IPS-NIHi7 (cell line): ENCODE measurements around the gene ABLIM1.

ENCODE experiments used
- DNase-seq: peaks from one replicate; pipeline ENCODE4 v3.0.0; 2012; ENCODE audit warnings: mixed read lengths; ENCODE audit errors: extremely low spot score

ABLIM1 gene

DNA sequence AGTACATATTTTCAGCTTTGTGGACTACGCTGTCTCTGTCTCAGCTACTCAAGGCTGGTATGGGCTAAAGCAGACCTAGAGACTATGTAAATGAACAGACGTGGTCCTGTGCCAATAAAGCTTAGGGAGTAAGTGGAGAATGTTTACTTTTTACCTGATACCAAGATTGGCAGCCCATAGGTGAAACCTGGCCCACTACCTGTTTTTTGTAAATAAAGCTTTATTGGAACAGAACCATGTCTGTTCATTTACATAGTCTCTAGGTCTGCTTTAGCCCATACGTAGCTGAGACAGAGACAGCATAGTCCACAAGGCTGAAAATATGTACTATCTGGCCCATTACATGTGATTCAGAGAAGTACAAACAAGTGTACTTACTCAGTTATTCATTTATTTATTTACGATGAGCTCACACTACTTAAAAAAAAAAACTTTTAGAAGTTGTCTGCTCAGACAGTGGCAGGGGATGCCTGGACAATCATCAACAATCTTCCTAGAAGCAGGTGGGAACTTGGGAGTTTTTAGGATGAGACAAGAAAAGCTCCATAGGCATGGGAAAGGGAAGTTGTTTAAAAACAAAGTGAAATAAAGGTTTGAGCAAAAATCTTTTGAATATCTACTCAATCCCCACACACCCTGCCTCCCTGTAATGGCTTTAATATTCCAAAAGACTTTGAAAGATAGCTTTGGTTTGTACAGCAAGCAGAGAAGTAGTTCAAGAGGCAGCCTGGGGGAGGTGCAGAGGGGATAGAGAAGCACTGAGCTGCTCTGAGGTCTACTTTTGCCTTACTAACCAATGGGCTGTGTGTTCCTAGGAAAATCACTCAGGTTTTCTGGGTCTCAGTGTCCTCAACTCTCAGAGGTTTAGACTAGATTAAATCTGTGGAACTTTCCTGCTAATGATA lies 139.4 kb downstream of the ABLIM1 start:
- DNase-seq: no peak

DNA sequence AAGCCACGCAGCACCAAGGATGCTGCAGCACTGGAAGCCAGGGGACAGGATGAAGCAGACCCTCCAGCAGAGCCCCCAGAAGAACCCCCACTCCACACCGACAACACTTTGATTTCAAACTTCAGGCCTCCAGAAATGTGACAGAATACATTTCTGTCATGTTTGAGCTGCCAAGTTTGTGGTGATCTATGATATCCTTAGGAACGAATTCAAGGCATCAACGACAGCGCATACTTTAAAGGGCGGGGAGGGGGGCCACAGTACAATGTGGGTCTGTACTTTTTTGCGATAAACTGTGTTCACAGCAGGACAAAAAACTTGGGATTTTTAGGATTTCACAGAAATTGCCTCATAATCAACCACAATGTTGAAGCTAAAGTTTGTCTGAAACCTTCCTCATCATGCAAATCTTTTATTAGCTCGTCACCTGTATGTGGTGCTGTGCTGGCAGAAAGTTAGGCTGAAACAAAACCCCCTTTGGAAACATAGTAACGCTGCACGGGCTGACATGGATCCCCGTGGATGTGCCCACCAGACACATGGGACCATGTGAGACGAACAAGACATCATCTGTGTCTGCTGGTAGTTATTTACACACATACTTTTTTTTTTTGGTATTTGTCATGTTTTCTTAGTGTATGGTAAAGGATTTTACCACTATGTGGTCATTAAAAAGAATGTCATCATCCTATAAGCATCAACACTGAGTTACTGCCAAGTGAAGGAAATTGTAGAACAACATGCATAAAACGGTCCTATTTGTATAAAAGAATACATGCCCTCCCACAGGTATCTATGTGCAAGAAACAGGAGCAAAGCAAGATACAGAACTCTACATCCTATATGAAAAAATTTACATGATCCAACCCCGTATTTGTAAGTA lies 140.5 kb downstream of the ABLIM1 start:
- DNase-seq: no peak

DNA sequence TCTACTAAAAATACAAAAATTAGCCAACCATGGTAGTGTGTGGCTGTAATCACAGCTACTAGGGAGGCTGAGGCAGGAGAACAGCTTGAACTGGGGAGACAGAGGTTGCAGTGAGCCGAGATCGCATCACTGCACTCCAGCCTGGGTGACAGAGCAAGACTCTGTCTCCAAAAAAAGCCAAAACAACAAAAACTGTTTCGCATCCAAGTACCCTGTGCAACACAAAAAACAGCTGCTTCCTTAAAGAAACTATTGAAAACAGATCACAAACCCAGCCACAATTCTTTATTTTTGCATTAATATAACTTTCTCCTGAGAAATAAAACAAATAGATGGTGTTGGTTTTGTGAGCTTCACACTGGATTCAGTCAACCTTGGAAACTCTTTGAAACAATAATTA lies 141.7 kb downstream of the ABLIM1 start:
- DNase-seq: no peak

DNA sequence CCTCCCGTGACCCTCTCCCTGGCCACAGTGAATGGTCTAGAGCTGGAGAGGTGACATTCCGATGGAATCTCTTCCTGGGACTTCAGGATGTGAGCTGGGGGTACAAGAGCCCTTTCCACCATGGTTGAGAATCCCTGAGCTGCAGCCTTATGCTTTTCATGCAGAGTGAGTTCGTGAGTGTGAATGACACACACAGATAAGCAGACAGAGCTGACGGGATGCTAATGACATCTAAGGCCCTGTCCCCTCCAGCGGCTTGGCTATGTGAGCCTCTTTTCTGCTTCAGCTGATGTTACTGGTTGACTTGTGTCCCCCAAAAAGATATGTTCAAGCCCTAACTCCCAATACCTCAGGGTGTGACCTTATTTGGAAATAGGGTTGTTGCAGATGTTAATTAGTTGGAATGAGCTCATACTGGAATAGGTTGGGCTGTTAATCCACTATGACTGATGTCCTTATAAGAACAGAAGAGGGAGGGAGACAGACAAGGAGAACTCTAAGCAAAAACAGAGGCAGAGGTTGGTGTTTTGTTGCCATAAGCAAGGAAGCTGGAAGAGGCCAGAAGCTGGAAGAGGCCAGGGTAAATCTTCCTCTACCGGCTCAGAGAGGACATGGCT lies 142.7 kb downstream of the ABLIM1 start:
- DNase-seq: no peak

DNA sequence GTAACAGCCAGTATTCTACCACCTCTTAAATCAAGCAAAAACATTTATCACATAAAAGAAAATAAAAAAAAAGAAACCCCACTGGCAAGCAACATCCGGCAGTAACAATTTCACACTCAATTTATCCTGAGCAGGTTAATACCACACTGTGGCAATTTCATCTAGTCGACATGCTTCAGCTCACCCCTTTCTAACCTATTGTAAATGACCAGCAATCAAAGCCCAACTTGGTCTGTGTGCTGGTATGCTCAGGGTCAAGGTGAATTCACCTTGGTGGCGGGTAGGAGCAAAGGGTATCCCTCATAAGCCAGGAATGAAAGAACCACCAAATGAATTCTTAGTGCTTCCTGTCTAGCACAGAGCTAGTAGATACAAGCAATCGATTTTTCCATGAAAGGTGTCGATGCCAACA lies 144.7 kb downstream of the ABLIM1 start:
- DNase-seq: no peak

DNA sequence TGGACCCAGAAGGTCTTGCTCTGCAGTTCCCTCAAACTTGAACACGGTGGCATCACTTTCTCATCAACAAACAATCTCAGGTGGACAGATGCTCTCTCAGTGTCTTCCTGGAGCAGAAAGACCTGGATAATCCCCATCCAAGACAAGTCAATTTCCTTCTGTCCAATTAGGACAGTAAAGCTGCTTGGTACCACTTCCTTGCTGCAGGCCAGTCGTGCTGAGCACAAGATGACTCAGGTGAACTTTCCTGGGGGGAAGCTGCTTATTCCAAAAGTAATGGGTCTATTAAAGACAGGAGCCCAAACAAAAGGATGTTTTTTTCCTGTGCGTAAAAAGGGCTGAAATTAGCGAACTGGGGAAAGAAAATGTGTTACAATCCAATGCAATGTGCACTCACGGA lies 146.2 kb downstream of the ABLIM1 start:
- no peak for DNase-seq

DNA sequence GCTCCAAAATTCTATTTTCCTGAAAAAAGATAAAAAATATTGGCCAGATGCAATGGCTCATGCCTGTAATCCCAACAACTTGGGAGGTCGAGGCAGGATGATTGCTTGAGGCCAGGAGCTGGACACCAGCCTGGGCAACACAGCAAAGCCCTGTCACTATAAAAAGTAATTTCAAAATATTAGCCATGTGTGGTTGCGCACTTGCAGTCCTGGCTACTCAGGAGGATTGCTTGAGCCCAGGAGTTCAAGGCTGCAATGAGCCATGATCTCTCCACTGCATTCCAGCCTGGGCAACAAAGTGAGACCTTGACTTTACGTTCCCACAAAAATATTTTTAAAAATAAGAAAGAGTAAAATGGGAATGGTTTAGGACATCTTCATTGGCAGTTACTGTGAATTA lies 149.7 kb downstream of the ABLIM1 start:
- DNase-seq: no peak

DNA sequence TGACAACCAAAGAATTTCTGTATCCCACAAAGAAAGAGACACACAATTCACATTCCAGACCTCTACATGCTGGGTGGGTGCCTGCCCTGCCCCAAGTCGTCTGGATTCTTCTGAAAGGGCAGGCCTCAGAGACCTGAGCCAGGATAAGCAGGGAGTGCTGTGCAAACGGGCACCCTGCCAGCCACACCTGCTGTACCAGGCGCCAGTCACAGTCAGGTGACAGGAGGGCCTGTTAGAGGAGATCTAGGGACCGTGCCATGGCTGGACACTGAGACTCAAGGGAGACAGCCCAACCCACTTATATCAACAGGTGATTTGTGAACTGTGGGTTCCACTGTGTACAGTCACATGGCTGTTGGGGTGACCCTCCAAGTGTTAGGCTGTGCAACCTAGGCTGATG lies 150.6 kb downstream of the ABLIM1 start:
- DNase-seq: no peak

DNA sequence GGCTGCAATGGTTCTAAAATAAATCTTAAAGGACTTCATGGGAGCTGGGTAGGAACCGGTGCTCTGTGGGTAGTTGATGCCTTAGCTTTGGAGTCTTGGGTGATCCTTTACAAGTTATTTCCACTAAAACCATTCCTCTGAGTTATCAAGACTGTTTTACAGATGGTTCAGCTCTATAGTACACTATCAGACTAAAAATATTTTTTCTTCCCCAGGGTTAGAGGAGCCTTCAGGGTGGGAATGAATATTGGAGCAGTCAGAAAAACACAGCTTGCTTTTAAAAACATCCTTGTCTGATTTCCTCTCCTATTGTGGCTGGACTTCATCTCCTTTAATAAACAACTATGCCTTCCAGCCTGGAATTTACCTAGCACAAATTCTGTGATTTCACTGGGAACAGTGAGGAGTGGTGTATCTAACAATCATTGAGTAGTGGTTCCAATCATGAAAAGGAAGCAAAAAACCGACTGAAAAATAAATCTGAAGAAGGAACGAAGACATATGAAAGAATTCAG lies 151.1 kb downstream of the ABLIM1 start:
- DNase-seq: no peak

DNA sequence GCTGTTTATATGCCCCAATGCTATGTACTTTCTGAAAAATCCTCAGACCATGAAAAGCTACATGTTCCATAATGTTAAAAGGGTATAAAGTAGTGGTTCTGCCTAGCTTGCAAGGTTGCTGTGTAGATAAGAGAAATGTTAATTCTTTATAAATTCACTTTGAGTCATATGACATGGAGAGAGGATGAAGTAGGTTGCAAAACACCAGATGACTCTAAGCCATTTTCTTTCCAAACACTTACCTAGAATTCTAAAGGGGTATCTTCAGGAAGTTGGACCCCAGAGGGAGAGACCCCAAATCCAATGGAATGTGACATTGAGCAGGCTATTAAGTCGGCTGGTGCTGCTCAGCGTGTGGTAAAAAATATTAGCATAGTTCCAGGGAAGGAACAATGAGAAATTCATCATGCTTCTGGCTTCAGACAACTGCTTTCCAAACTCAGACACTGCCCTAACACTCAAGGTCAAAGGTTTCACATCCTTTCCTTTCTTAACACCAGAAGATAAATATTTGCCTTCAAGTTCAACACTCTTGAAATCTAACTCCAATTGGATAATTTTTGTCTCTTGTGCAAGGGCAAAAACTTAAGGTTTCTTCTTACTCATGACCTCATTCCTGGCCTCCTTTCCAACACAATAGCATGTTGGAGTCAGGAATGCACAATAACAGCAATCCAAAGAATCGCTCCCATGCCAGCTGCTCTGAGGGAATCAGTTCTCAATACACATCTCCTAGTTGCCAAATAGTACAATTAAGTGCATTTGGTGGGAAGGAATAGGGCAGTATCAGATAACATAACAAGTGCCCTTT lies 153.1 kb downstream of the ABLIM1 start:
- no peak for DNase-seq

DNA sequence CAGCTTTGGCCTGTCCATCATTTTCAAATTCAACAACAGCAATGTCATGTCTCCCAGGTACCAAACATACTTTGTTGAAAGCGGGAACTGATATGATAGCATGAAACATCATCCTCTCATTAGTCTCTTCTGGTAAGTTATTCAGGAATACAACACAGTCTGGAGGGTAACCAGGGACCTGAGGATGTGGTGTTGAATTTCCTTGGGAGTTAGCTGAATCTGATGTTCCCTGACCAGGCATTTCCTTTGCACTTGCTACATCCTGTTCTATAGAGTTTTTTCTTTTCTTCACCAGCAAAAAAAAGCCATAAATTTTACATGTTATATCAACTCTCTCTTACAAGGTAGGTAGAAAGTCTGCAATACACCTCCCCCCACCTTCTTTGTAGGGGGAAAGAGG lies 156.0 kb downstream of the ABLIM1 start:
- DNase-seq: no peak

DNA sequence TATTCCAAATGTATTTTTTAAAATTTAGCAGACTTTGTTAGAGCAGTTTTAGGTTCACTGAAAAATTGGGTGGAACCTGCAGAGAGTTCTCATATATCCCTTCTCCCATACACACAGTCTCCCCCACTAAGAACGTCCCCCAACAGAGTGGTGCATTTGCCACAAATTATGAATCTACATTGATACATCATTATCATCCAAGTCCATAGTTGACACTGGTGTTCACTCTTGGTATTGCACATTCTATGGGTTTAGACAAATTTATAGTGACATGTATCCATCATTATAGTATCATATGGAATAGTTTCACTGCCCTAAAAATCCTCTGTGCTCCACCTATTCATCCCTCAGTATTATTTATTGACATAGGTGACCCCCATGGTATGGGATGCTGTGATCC lies 156.4 kb downstream of the ABLIM1 start:
- DNase-seq: no peak

DNA sequence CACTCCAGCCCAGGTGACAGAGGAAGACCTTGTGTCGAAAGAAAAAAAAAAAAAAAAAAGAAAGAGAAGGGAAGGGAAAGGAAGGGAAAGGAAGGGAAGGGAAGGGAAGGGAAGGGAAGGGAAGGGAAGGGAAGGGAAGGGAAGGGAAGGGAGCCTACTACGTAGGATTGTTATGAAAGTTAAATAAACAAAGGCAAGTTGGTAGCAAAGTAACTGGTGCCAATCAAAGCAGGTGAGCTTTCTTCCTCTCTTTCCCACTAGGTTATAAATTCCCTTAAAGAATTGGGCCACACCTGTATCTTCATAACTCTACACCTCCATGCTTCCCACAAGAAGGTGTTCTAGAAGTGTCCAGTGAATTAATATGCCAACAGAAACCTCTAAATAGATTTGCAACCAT lies 157.4 kb downstream of the ABLIM1 start:
- DNase-seq: no peak

DNA sequence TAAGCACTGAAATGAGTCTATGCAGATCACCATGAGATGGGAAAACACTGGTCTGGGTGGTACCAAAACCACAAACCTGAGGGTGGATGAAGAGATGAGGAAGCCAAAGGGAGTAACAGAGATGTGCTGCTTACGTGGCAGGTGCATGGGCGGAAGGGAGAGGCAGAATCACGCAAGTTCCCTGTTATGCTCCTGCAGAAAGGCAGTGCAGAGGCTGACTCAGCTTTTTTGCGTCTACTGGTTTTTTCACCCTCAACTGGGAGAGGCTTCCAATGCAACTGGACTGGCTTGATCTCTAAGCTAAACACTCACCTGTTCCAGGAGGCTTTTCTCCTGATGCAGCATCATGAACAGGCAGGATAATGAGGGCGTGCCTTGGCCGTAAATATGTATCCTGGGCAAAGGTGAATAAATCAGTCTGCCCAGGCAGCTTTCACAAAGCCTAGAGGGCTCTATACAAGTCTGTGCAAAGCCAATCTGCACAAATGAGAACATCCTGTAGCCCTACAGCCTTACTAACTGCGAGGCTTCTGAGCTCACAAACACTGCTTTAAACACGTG lies 158.4 kb downstream of the ABLIM1 start:
- DNase-seq: no peak

DNA sequence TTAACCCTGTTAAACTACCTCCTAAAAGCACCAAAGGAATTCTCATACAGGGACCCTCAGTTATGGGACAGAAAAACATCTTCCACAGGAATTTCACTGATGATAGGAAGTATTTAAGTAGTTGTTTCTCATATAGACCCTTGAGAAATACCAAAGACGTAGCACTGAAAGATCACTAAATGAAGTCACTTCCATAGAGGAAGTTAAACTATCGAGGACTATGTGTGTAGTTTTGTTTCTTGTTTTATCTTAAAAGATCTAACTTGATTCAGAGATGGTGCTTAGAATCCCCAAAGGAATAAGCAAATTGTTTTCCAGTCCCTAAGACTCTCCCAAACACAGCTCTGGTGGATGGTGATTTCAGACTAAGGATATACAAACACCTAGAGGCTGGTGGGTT lies 159.0 kb downstream of the ABLIM1 start:
- DNase-seq: no peak

DNA sequence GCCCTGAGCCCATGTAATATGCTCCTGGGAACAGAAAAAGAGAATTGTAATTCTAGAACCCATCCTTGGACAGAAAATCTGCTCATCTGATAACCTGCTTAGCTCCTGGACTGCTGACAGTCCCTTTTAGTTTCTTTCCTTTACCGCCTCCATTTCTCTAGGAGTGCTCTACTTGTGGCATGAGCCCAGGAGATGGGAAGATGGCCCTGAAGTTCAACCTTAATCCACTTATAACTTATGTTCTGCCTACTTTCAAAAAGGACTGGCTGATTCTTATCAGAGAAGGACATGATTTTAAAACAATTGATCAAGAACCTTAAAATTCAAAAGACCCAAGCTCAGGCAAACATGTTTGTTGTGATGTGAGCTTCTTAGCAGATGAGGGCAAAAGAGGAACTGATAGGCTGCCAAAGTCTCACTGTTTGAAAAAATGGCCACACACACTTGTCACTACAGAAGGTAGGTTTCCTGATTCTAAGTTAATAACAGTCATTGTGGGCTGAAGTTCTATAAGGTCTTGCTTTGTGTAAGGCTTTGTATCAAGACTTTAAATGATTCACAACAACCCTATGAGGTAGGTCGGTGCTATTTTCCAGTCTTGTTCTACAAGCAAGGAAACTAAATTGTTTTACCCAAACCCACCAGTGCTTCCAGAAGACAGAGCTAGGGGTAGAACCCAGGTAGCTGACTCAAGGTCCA lies 159.5 kb downstream of the ABLIM1 start:
- no peak for DNase-seq

DNA sequence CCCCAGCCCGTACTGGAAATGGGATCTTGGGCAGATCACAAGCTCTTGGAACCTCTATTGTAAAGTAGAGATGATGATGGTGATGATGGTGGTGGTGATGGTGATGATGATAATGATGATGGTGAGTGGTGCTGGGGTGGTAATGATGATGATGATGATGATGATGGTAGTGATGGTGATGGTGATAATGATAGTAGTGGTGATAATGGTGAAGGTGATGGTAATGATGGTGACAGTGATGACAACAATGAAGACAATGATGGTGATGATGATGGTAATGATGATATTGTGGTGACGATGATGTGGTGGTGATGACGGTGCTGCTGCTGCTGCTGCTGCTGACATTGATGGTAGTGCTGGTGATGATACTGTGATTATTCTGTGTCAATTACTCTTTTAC lies 162.8 kb downstream of the ABLIM1 start:
- no peak for DNase-seq

DNA sequence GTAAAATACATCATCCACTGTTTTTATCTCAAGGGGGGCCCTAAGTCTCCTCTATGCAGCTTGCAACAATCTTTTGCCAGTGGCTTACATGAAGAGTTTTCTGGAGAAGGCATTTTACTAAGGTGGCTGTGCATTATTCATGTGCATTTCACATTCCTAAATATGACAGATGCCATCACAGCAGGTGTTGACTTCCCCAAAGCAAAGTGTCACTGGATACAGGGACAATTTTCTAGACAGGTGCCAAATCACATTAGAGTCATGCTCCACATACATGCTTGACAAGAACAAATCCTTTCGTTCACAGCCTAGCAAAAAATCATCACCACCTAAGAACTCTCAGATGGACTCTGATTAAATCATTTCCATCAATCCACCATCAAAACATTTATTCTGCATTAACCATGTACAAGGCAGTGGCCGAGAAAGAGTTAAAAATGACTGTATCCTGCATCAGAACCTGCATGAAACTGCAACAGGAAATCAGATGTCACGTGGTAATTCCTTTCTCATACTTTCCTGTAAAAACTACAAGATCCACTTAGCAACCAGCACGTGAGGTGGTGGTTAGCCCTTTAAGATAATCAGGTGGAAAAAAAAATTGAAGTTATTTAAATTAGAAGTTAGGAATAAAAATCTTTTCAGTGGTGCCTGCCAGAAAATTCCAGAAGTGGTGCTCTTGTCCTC lies 165.6 kb downstream of the ABLIM1 start:
- no peak for DNase-seq

DNA sequence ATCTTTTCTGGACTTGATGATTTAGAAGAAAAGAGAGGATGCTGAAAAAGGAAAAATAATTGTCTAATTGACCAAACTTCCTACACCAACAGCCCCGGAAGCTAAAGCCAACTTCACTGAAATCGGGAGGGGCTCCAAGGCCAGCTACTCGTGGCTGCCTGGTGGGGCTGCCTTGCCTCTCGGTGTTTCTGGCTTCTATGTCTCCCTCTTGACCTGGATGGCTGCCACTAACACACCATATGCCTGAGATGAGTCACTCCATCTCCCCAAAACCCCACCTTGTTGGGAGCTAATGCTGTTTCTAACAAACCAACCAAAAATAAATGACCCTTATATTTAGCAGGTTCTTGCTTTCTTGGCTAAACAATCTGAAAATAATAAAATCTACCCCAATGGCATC lies 166.1 kb downstream of the ABLIM1 start:
- no peak for DNase-seq

DNA sequence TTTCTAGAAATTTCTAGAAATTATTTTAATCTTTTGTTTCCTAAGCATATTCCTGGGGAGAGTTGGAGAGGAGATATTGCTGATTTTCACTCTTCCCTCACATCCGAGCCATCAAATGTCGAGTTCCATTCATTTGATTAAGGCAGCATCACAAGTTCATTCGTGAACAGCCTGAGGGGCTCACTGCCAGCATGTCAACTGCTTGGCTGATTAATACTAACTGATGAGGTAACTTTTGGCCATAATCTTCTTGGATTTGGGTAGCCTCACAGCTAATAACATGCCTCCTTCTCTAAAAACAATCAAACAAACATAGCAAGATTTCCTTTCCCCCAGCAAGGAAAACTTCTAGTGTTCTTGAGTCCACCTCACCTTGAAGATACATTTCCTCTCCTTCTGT lies 166.7 kb downstream of the ABLIM1 start:
- no peak for DNase-seq
